Stomach (tissue), 4 donors: ENCODE results near the gene CPNE1.

ENCODE experiments used
- EP300 ChIP-seq: sonication (generic); formaldehyde crosslinking; IDR thresholded peaks from one replicate; pipeline ENCODE4 v1.6.1; 2017; ENCODE audit warnings: antibody characterized with exemption
- TF ChIP-seq, protein P1 (sequence below), 7 experiments: fragments of 450-650 bp in 4 of 7; fragments of 200-600 bp in 3 of 7; sonication (generic) in 3 of 7; IDR thresholded peaks; one replicate each; pipeline ENCODE4 v1.5.1; 2016 to 2019; ENCODE audit warnings: antibody characterized with exemption in 7 of 7, control low read depth in 2 of 7, mild to moderate bottlenecking in 1 of 7

- TF ChIP-seq, protein P1, sequence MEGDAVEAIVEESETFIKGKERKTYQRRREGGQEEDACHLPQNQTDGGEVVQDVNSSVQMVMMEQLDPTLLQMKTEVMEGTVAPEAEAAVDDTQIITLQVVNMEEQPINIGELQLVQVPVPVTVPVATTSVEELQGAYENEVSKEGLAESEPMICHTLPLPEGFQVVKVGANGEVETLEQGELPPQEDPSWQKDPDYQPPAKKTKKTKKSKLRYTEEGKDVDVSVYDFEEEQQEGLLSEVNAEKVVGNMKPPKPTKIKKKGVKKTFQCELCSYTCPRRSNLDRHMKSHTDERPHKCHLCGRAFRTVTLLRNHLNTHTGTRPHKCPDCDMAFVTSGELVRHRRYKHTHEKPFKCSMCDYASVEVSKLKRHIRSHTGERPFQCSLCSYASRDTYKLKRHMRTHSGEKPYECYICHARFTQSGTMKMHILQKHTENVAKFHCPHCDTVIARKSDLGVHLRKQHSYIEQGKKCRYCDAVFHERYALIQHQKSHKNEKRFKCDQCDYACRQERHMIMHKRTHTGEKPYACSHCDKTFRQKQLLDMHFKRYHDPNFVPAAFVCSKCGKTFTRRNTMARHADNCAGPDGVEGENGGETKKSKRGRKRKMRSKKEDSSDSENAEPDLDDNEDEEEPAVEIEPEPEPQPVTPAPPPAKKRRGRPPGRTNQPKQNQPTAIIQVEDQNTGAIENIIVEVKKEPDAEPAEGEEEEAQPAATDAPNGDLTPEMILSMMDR (IDR thresholded peaks at IDR 0.05) = no peak
- no peak for TF ChIP-seq EP300
Observed at GRCh38 chr20:35588397-35588796, 76.3 kb downstream of the CPNE1 start.
